GM23248 (cell line): Measurements from ENCODE around the gene WWOX.

Experiments
- EZH2 ChIP-seq: fragments of 200-600 bp; sonication (generic); IDR thresholded peaks from 2 replicates; pipeline ENCODE4 v1.6.1; 2018; ENCODE audit warnings: antibody characterized with exemption, mild to moderate bottlenecking; ENCODE audit not compliant: insufficient read depth, poor library complexity, severe bottlenecking
- EZH2phosphoT487 ChIP-seq: fragments of 200-600 bp; sonication (generic); IDR thresholded peaks from 2 replicates; pipeline ENCODE4 v1.6.1; 2018; ENCODE audit warnings: antibody characterized with exemption, moderate library complexity, mild to moderate bottlenecking, low read depth; ENCODE audit not compliant: insufficient read depth

- TF ChIP-seq EZH2 (no peak), EZH2phosphoT487 (no peak)
These were observed 1102.0 kb downstream of the WWOX start for GRCh38 chr16:79201436-79201835.
